Cardiac muscle cell (in vitro differentiated cells and primary cell): Measurements from ENCODE around the gene PLA2G4A. TPM values are rescaled to one million over a fixed set of nuclear protein-coding genes. Genes with fewer than 3 reads are reported as not detected.

Experiments used
- DNase-seq, 2 donors: peaks; one replicate each; pipeline versions ENCODE4 v3.0.0 to v3.0.0-alpha.2; 2010 to 2017; ENCODE audit warnings: low read depth in 1 of 2, low spot score in 1 of 2
- H3K27ac ChIP-seq: fragments of 200-600 bp; sonication (generic); 2 replicates; pipeline ENCODE4 v1.5.1; 2016
- H3K27me3 ChIP-seq: fragments of 200-600 bp; sonication (generic); 2 replicates; pipeline ENCODE4 v1.6.0; 2016; ENCODE audit warnings: control low read depth
- H3K36me3 ChIP-seq: fragments of 200-600 bp; sonication (generic); 2 replicates; pipeline ENCODE4 v1.5.1; 2016; ENCODE audit warnings: control low read depth
- H3K4me1 ChIP-seq: fragments of 200-600 bp; sonication (generic); 2 replicates; pipeline ENCODE4 v1.8.1; 2017; ENCODE audit warnings: low read depth, mild to moderate bottlenecking, mixed run types
- H3K4me3 ChIP-seq: fragments of 200-600 bp; sonication (generic); 2 replicates; pipeline ENCODE4 v1.5.1; 2016; ENCODE audit warnings: mild to moderate bottlenecking
- H3K9me3 ChIP-seq: fragments of 200-600 bp; sonication (generic); 2 replicates; pipeline ENCODE4 v1.5.1; 2017; ENCODE audit warnings: low read depth, mild to moderate bottlenecking, control low read depth
- CTCF ChIP-seq: IDR thresholded peaks from 2 replicates; pipeline ENCODE4 v1.5.1; 2012; ENCODE audit warnings: low read depth, mild to moderate bottlenecking, low read length
- polyA plus RNA-seq: library from polyadenylated mRNA; unstranded; fragments of >200 nt; fragmentation: Nextera tagmentation; extraction: Ambion mirVana; gene quantifications from 2 replicates; pipeline ENCODE4 v1.2.1, GENCODE V29; 2016
- total RNA-seq: library from RNA; depleted of rRNA; stranded (reverse); fragments of >200 nt; gene quantifications from 2 replicates; pipeline ENCODE4 v1.2.3, GENCODE V29; 2016

PLA2G4A gene
- total and polyA plus RNA-seq, 2 experiments from 2014 or later = 0.09 TPM; not detected in 1

GRCh38 chr1:186872291-186872690, 43.5 kb downstream of the PLA2G4A start:
- no peak for TF ChIP-seq CTCF
- H3K9me3 ChIP-seq = no peaks in the 10 kb centered on the region
- H3K27ac ChIP-seq = no peak overlapping the region
- no peak overlapping the region for H3K4me3 ChIP-seq
- no peaks in the 10 kb centered on the region for H3K27me3 ChIP-seq
- H3K36me3 ChIP-seq = no peaks in the 10 kb centered on the region
- no peaks in the 10 kb centered on the region for H3K4me1 ChIP-seq
- DNase-seq = no peak

GRCh38 chr1:186873687-186874086, 44.9 kb downstream of the PLA2G4A start:
- Histone ChIP-seq H3K4me1 (no peaks in the 10 kb centered on the region), H3K4me3 (no peak overlapping the region), H3K27ac (no peak overlapping the region), H3K9me3 (no peaks in the 10 kb centered on the region), H3K27me3 (no peaks in the 10 kb centered on the region), H3K36me3 (no peaks in the 10 kb centered on the region)
- TF ChIP-seq CTCF = no peak
- no peak for DNase-seq

GRCh38 chr1:186875896-186876835, 47.4 kb downstream of the PLA2G4A start:
- no peaks in the 10 kb centered on the region for H3K36me3 ChIP-seq
- no peak for DNase-seq
- no peak overlapping the region for H3K4me3 ChIP-seq
- H3K27ac ChIP-seq = no peak overlapping the region
- H3K9me3 ChIP-seq = no peaks in the 10 kb centered on the region
- TF ChIP-seq CTCF = no peak
- H3K4me1 ChIP-seq = no peaks in the 10 kb centered on the region
- no peaks in the 10 kb centered on the region for H3K27me3 ChIP-seq

- Histone ChIP-seq H3K4me1 (no peaks in the 10 kb centered on the region), H3K27me3 (no peaks in the 10 kb centered on the region), H3K4me3 (no peak overlapping the region), H3K36me3 (no peaks in the 10 kb centered on the region), H3K9me3 (no peaks in the 10 kb centered on the region), H3K27ac (no peak overlapping the region)
- DNase-seq = no peak
- no peak for TF ChIP-seq CTCF
Observed at GRCh38 chr1:186878356-186878755, 49.6 kb downstream of the PLA2G4A start.

- Histone ChIP-seq H3K9me3 (no peaks in the 10 kb centered on the region), H3K27me3 (no peaks in the 10 kb centered on the region), H3K4me3 (no peak overlapping the region), H3K27ac (no peak overlapping the region), H3K36me3 (no peaks in the 10 kb centered on the region), H3K4me1 (no peaks in the 10 kb centered on the region)
- TF ChIP-seq CTCF = no peak
- no peak for DNase-seq
Observed at GRCh38 chr1:186880982-186881381, 52.2 kb downstream of the PLA2G4A start.
